Transverse colon (tissue), 4 donors: ENCODE data around the gene PLGRKT. TPM values are rescaled to one million over a fixed set of nuclear protein-coding genes. Genes with fewer than 3 reads are reported as not detected.
A peak's percentile ranks its signal among the peaks of the same experiment; 100 is the strongest.
"Not testable (repeated sequence)": the region's sequence is repeated elsewhere in the genome, so short reads cannot be mapped to it uniquely, and the experiment has no call there.

Source experiments
- DNase-seq: peaks from one replicate; pipeline ENCODE4 v3.0.0-alpha.2; 2019
- H3K27ac ChIP-seq, 4 donors: fragments of 200-600 bp; sonication (generic); 2 replicates each; pipeline ENCODE4 v1.5.1; 2016 to 2018; ENCODE audit warnings: inconsistent platforms in 4 of 4
- H3K27me3 ChIP-seq: fragments of 200-600 bp; sonication (generic); 2 replicates; pipeline ENCODE4 v1.5.1; 2017; ENCODE audit warnings: inconsistent platforms
- H3K36me3 ChIP-seq, 4 donors: fragments of 200-600 bp; sonication (generic); 2 replicates each; pipeline ENCODE4 v1.5.1; 2017 to 2019; ENCODE audit warnings: inconsistent platforms in 4 of 4
- H3K4me1 ChIP-seq, 4 donors: fragments of 200-600 bp; sonication (generic); 2 replicates each; pipeline ENCODE4 v1.5.1; 2017 to 2020; ENCODE audit warnings: inconsistent platforms in 4 of 4
- H3K4me3 ChIP-seq, 4 donors: fragments of 200-600 bp; sonication (generic); 1 replicate in 1 of 4; 2 replicates in 3 of 4; pipeline versions ENCODE4 v1.5.1 to v1.6.1; 2017 to 2019; ENCODE audit warnings: inconsistent platforms in 4 of 4
- H3K9me3 ChIP-seq, 2 donors: fragments of 200-600 bp; sonication (generic); 2 replicates each; pipeline ENCODE4 v1.5.1; 2017 to 2019; ENCODE audit warnings: inconsistent platforms in 2 of 2
- EP300 ChIP-seq: sonication (generic); formaldehyde crosslinking; IDR thresholded peaks from one replicate; pipeline ENCODE4 v1.6.1; 2017; ENCODE audit warnings: antibody characterized with exemption, low read depth
- POLR2A ChIP-seq: fragments of 450-650 bp; IDR thresholded peaks from one replicate; pipeline ENCODE4 v1.6.1; 2016; ENCODE audit warnings: antibody characterized with exemption, mild to moderate bottlenecking, moderate library complexity
- POLR2AphosphoS5 ChIP-seq, 3 donors: sonication (generic); formaldehyde crosslinking; IDR thresholded peaks; one replicate each; pipeline ENCODE4 v1.6.1; 2016; ENCODE audit warnings: antibody characterized with exemption in 3 of 3
- whole genome bisulfite sequencing, 2 donors: methylation state at CpG; one replicate each; pipeline ENCODE4 v1.1.5; 2018; ENCODE audit warnings: low coverage in 1 of 2; 5-methylcytosine and 5-hydroxymethylcytosine counted together
- in situ Hi-C, 4 donors: fragments of 200-750 bp; cut with MboI; loops; one replicate each; pipeline versions ENCODE4 v1.15.0 to v1.15.1; 2017; ENCODE audit warnings: low sequenced_read_pairs in 3 of 4, low pct_ligation_motif_present in 1 of 4, low pct_unique_long_range_greater_than_20kb in 1 of 4
- intact Hi-C: fragments of 100-400 bp; cut with DNase I; formaldehyde crosslinking; loops from one replicate; pipeline ENCODE4 v1.15.1; 2023; ENCODE audit warnings: low total_unique reads
- total RNA-seq, 4 donors: library from RNA; depleted of rRNA; stranded (reverse); fragments of >200 nt; gene quantifications; one replicate each; pipeline ENCODE4 v1.1.0, GENCODE V29; 2016
- TF ChIP-seq, protein P1 (sequence below), 5 experiments: fragments of 200-600 bp in 3 of 5; fragments of 450-650 bp in 2 of 5; sonication (generic) in 3 of 5; IDR thresholded peaks; 1 replicate in 2 of 5; 2 replicates in 3 of 5; pipeline ENCODE4 v1.5.1; 2016 to 2017; ENCODE audit warnings: antibody characterized with exemption in 5 of 5, inconsistent platforms in 3 of 5, mild to moderate bottlenecking in 2 of 5, moderate library complexity in 1 of 5

The PLGRKT gene
- total RNA-seq, 4 donors from 2014 or later = 1.6 to 58.3 (median 16.5) TPM

DNA sequence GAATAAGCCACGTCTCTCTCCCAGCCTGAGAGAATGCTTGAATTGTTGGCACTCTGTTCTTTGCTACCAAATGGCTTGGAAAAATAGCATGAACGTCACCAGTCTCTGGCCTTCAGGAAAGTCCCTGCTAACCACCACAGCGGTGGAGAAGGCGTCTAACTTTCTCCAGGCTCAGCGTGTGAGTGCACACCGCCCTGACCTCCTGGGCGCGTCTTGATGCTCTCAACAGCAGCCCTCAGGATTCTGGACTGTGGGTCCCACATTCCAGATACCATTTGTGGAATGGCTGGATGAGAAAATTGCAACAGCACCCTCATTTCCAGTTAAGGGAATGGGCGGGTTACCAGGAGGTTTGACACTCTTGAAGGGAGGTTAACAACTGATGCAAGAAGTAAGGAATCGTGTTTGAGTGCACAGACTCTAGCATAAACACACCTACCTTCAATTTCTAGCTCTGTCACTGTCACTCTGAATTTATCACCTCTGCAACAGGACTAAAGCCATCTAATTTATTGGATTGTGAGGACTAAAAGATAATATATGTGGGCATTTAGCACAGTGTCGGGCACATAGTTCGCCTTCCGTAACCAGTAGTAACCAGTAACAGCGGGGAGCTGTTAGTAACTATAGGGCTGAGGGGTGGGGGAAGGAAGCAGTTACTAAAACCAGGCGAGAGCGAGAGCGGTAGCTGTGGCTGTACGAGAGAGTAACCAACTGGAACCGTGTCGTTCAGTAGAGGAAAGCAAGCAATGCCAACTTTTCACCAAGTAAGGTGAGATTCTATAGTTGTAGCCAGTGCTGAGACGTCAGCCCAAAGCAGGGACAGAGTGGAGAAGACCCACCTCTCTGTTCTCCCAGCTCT, 807 bp upstream of the PLGRKT start:
- peak; percentile 34 for DNase-seq
- TF ChIP-seq, protein P1, sequence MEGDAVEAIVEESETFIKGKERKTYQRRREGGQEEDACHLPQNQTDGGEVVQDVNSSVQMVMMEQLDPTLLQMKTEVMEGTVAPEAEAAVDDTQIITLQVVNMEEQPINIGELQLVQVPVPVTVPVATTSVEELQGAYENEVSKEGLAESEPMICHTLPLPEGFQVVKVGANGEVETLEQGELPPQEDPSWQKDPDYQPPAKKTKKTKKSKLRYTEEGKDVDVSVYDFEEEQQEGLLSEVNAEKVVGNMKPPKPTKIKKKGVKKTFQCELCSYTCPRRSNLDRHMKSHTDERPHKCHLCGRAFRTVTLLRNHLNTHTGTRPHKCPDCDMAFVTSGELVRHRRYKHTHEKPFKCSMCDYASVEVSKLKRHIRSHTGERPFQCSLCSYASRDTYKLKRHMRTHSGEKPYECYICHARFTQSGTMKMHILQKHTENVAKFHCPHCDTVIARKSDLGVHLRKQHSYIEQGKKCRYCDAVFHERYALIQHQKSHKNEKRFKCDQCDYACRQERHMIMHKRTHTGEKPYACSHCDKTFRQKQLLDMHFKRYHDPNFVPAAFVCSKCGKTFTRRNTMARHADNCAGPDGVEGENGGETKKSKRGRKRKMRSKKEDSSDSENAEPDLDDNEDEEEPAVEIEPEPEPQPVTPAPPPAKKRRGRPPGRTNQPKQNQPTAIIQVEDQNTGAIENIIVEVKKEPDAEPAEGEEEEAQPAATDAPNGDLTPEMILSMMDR (IDR thresholded peaks at IDR 0.05) = no peak
- TF ChIP-seq POLR2AphosphoS5 (IDR thresholded peaks at IDR 0.05) (no peak), EP300 (no peak), POLR2A (no peak)
- Histone ChIP-seq H3K27ac (peak overlapping the region; percentile 91 to 97 (median 95)), H3K4me1 (peaks cover 6 to 21% (median 13%) of the 10 kb centered on the region in 4 donors), H3K36me3 (no peaks in the 10 kb centered on the region), H3K4me3 (peak overlapping the region in 3 of 4 donors; percentile 55 to 61 (median 58)), H3K9me3 (no peaks in the 10 kb centered on the region), H3K27me3 (no peaks in the 10 kb centered on the region)
- 65 to 83% methylated on average over 7 to 21 of the region's 21 CpGs for WGBS, 2 donors
- in situ Hi-C loops (loop anchor here in 3 of 4 donors (25.0 kb wide), 4 partner anchors 174 to 676 kb away; partner anchors contain the start of genes INSL6 (in 1 of the 3) and JAK2 (in 1 of the 3)), intact Hi-C loops (no loop called here)

DNA sequence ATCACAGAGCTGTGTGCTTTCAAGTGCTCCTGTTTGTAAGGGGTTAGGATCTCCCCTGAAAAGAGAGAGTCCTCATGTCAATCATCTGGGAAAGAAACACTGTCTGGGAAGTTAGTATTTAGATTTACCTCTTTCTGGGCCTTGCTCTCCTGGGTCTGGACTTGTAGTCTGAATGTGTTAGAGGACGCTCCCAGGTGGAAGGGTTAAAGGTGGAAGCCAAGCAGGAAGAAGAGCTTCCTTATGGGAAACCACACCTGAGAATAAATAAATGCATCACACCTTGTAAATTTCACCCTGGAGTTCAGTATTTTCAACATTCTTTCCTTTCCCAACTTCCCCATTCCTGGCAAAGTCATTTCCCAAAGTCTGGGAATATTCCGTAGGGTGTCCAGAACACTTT, 1.3 kb downstream of the PLGRKT start:
- Histone ChIP-seq H3K4me1 (peaks cover 6 to 21% (median 13%) of the 10 kb centered on the region in 4 donors), H3K36me3 (no peaks in the 10 kb centered on the region), H3K9me3 (no peaks in the 10 kb centered on the region), H3K4me3 (peak overlapping the region in 2 of 4 donors; percentile 58 to 61), H3K27ac (peak overlapping the region; percentile 91 to 97 (median 95)), H3K27me3 (no peaks in the 10 kb centered on the region)
- TF ChIP-seq, protein P1 (IDR thresholded peaks at IDR 0.05) = no peak
- peak; percentile 34 for TF ChIP-seq POLR2A
- peak in 1 of 3 donors; percentile 38 for TF ChIP-seq POLR2AphosphoS5 (IDR thresholded peaks at IDR 0.05)
- peak; percentile 34 for DNase-seq
- WGBS, 2 donors = 67 to 100% methylated on average over 1 to 2 of the region's 2 CpGs
- intact Hi-C loops (no loop called here), in situ Hi-C loops (loop anchor here in 3 of 4 donors (25.0 kb wide), 4 partner anchors 176 to 674 kb away; partner anchors contain the start of genes INSL6 (in 1 of the 3) and JAK2 (in 1 of the 3))

DNA sequence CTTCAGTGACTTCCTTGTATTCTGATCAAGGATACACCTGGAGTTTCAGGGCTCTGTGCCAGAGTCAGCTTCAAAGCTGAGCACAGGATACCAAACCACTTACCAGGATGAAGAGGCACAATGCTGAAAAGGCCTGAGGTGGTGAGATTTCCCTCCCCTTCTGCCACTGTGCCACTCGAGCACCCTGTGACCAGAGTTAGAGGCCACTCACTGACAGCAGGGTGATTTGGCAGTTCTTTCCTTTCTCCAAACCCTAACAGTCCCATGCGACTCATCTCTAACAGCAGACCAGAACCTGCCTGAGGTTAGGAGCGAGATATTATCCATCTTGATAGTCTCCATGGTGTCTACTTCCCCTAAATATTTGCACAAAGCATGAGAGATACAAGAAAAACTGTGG, 1.8 kb downstream of the PLGRKT start:
- Histone ChIP-seq H3K36me3 (no peaks in the 10 kb centered on the region), H3K27ac (peak overlapping the region; percentile 91 to 97 (median 95)), H3K9me3 (no peaks in the 10 kb centered on the region), H3K4me1 (peaks cover 6 to 21% (median 13%) of the 10 kb centered on the region in 4 donors), H3K4me3 (peak overlapping the region in 1 of 4 donors; percentile 61), H3K27me3 (no peaks in the 10 kb centered on the region)
- intact Hi-C loops = no loop called here
- WGBS, 2 donors = 80 to 82% methylated on average over 2 to 3 of the region's 3 CpGs
- no peak for DNase-seq
- TF ChIP-seq POLR2AphosphoS5 (IDR thresholded peaks at IDR 0.05) (no peak), EP300 (no peak), POLR2A (no peak)
- TF ChIP-seq, protein P1 (IDR thresholded peaks at IDR 0.05) = no peak
- in situ Hi-C loops = loop anchor here in 3 of 4 donors (25.0 kb wide), 4 partner anchors 176 to 674 kb away; partner anchors contain the start of genes INSL6 (in 1 of the 3) and JAK2 (in 1 of the 3)

DNA sequence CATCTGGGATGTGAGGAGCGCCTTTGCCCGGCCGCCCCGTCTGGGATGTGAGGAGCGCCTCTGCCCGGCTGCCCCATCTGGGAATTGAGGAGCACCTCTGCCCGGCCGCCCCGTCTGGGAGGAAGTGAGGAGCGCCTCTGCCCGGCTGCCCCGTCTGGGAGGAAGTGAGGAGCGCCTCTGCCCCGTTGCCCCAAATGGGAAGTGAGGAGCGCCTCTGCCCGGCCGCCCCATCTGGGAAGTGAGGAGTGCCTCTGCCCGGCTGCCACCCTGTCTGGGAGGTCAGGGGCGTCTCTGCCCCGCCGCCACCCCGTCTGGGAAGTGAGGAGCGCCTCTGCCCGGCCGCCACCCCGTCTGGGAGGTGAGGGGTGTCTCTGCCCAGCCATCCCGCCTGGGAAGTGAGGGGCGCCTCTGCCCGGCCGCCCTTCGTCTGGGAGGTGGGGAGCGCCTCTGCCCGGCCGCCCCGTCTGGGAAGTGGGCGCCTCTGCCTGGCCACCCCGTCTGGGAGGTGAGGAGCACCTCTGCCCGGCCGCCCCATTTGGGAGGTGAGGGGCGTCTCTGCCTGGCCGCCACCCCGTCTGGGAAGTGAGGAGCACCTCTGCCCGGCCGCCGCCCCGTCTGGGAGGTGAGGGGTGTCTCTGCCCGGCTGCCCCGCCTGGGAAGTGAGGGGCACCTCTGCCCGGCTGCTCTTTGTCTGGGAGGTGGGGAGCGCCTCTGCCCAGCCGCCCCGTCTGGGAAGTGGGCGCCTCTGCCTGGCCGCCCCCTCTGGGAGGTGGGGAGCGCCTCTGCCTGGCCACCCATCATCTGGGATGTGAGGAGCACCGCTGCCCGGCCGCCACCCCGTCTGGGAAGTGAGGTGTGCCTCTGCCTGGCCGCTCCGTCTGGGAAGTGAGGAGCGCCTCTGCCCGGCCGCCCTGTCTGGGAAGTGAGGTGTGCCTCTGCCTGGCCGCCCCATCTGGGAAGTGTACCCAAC, 3.6 kb downstream of the PLGRKT start:
- H3K27me3 ChIP-seq, intact Hi-C loops, H3K36me3 ChIP-seq, DNase-seq, H3K27ac ChIP-seq, H3K4me3 ChIP-seq, H3K9me3 ChIP-seq: not testable (repeated sequence)
- 95% methylated on average over 59 of the region's 65 CpGs; no CpG with 5 or more reads in 1 of the 2 donors for WGBS, 2 donors
- in situ Hi-C loops = loop anchor here in 3 of 4 donors (25.0 kb wide), 4 partner anchors 178 to 672 kb away; partner anchors contain the start of genes INSL6 (in 1 of the 3) and JAK2 (in 1 of the 3)
- H3K4me1 ChIP-seq = peaks cover 6 to 21% (median 13%) of the 10 kb centered on the region in 4 donors

DNA sequence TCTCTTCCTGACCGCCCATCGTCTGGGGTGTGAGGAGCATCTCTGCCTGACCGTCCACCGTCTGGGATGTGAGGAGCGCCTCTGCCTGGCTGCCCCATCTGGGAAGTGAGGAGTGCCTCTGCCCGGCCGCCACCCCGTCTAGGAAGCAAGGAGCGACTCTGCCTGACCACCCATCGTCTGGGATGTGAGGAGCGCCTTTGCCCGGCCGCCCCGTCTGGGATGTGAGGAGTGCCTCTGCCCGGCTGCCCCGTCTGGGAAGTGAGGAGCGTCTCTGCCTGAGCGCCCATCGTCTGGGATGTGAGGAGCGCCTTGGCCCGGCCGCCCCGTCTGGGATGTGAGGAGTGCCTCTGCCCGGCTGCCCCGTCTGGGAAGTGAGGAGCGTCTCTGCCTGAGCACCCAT, 4.4 kb downstream of the PLGRKT start:
- H3K27ac ChIP-seq, H3K4me3 ChIP-seq, H3K27me3 ChIP-seq, H3K9me3 ChIP-seq, intact Hi-C loops, DNase-seq, H3K36me3 ChIP-seq: not testable (repeated sequence)
- 92% methylated on average over 22 of the region's 26 CpGs; no CpG with 5 or more reads in 1 of the 2 donors for WGBS, 2 donors
- in situ Hi-C loops = loop anchor here in 3 of 4 donors (25.0 kb wide), 4 partner anchors 179 to 671 kb away; partner anchors contain the start of genes INSL6 (in 1 of the 3) and JAK2 (in 1 of the 3)
- H3K4me1 ChIP-seq = peaks cover 6 to 18% (median 11%) of the 10 kb centered on the region in 4 donors

DNA sequence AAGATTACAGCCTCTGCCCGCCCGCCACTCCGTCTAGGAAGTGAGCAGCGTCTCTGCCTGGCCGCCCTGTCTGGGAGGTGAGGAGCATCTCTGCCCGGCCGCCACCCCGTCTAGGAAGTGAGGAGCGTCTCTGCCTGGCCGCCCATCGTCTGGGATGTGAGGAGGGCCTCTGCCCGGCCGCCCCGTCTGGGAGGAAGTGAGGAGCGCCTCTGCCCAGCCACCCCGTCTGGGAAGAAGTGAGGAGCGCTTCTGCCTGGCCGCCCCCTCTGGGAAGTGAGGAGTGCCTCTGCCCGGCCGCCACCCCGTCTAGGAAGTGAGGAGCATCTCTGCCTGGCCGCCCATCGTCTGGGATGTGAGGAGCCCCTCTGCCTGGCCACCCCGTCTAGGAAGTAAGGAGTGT, 4.8 kb downstream of the PLGRKT start:
- H3K9me3 ChIP-seq, H3K4me3 ChIP-seq, H3K27me3 ChIP-seq, intact Hi-C loops, H3K36me3 ChIP-seq, DNase-seq, H3K27ac ChIP-seq: not testable (repeated sequence)
- in situ Hi-C loops = loop anchor here in 3 of 4 donors (25.0 kb wide), 4 partner anchors 179 to 671 kb away; partner anchors contain the start of genes INSL6 (in 1 of the 3) and JAK2 (in 1 of the 3)
- H3K4me1 ChIP-seq = peaks cover 6 to 17% (median 8%) of the 10 kb centered on the region in 4 donors
- 98% methylated on average over 21 of the region's 24 CpGs; no CpG with 5 or more reads in 1 of the 2 donors for WGBS, 2 donors
